ENCODE data around the gene COPRS.

The COPRS gene

DNA sequence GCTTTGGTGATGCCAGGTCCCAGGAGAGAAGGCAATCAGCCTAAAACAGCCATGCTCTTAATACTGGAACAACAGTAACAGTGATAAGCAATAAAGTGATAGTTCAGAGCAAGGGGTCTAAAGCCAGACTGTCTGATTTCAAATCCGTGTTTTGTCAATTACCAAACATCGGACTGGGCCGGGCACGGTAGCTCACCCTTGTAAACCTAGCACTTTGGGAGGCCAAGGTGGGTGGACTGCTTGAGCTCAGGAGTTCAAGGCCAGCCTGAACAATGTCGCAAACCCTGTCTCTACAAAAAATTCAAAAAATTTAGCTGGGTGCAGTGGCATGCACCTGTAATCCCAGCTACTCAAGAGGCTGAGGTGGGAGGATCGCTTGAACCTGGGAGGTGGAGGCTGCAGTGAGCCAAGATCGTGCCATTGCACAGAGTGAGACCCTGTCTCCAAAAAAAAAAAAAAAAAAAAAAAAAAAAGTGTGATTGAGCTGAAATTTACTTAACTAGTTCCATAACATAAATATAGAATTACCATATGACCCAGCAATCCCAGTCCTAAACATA, 5.1 kb downstream of the COPRS start:
- TF ChIP-seq, protein P1, sequence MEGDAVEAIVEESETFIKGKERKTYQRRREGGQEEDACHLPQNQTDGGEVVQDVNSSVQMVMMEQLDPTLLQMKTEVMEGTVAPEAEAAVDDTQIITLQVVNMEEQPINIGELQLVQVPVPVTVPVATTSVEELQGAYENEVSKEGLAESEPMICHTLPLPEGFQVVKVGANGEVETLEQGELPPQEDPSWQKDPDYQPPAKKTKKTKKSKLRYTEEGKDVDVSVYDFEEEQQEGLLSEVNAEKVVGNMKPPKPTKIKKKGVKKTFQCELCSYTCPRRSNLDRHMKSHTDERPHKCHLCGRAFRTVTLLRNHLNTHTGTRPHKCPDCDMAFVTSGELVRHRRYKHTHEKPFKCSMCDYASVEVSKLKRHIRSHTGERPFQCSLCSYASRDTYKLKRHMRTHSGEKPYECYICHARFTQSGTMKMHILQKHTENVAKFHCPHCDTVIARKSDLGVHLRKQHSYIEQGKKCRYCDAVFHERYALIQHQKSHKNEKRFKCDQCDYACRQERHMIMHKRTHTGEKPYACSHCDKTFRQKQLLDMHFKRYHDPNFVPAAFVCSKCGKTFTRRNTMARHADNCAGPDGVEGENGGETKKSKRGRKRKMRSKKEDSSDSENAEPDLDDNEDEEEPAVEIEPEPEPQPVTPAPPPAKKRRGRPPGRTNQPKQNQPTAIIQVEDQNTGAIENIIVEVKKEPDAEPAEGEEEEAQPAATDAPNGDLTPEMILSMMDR (IDR thresholded peaks at IDR 0.05; ENCODE audit: insufficient read depth, low read depth, low read length, missing control alignments), result no peak
- H3K4me3 ChIP-seq (ENCODE audit: low read length), result no peak overlapping the region
- DNase-seq (ENCODE audit: low read depth), result no peak

DNA sequence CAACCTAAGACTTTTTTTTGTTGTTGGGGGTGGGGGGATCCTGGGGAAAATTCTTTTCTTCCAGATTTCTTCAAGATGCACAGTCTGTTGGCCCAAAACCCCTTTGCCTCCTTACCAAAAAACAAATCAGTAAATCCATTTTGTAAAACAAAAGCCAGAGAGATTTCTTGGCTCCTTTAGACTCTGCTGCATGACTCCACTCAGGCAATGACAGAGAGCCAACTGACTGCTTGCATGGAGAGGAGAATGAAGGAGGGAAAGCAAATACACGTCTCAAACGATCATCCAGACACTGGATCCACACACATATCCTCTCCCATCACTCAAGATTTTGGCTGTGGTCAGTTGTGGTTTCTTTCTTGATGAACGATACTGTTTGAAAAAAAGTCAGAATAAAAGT, 13.8 kb downstream of the COPRS start:
- DNase-seq (ENCODE audit: low read depth), result no peak
- TF ChIP-seq, protein P1 (IDR thresholded peaks at IDR 0.05; ENCODE audit: insufficient read depth, low read depth, low read length, missing control alignments), result no peak
- no peak overlapping the region for H3K4me3 ChIP-seq (ENCODE audit: low read length)

DNA sequence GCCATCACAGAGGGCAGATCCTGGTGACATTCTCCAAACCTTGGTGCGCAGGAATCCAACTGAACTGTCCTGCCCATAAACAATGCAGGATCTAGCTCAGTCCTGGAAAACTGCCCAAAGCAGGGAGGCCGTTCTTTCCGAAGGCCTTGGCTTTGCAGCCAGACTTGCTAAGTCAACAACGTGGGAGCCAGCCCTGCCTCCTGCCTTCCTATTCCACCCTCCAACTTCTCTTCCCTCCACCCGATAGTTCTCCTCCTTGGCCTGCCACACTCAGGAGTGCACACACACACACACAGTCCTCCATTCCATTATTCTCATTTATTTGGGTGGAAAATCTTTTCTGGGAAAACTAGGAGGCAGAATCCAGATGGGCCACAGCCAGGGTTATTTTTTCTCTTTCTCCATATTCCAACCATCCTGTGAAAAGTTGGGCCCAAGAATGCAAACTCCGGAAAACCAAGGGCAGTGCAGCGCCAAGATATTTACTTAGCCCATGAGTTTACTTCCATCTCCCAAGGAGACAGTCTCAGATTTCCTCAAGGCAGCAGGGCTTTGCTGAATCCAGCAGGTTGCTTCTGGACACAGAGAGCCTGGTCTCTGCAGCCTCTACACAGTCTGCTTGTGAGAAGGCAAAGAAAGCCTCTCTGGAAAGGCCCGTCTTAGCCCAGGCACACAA, 15.8 kb downstream of the COPRS start:
- DNase-seq (ENCODE audit: low read depth), result no peak
- TF ChIP-seq, protein P1 (IDR thresholded peaks at IDR 0.05; ENCODE audit: insufficient read depth, low read depth, low read length, missing control alignments), result no peak
- no peak overlapping the region for H3K4me3 ChIP-seq (ENCODE audit: low read length)

DNA sequence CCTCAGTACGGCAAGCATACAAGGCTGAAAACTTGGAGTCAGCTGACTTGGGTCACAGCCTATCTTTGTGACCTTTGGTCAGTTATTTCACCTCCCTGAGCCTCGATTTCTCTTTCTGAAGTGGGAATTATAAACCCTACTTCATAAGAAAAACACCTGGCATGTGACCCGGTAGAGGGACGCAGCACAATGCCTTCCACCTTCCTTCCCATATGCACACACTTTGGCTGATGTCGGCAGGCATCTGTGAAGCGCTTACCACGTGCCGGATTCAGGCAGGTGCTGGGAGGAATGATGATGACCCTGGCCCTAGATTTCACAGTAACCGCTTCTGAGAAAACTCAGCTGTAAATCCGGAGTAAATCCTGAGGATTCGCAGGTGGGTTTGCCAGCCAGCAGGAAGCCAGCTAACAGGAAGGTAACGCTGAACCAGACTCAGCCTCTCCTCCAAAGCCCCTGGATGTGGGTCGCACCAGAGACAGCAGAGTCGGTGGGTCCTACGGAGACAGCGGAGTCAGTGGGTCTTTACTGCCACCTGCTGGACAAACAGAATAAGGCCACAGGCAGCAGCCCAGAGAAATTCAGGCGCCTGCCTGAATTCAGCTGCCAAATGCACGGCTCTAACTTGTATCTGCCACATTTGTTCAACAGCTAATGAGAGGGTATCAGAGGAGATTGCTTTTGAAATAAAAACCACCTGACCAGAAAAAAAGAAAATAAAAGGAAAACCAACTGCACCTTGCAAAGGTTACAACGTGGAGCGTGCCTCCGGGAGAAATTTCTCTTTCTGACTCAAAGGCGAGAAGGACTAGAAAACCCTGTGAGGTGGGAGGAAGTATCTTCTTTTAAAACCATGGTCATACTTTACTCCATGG, 16.6 kb downstream of the COPRS start:
- peak; percentile 59 for DNase-seq (ENCODE audit: low read depth)
- TF ChIP-seq, protein P1 (IDR thresholded peaks at IDR 0.05; ENCODE audit: insufficient read depth, low read depth, low read length, missing control alignments), result peak; percentile 95
- peak overlapping the region; percentile 23 for H3K4me3 ChIP-seq (ENCODE audit: low read length)

DNA sequence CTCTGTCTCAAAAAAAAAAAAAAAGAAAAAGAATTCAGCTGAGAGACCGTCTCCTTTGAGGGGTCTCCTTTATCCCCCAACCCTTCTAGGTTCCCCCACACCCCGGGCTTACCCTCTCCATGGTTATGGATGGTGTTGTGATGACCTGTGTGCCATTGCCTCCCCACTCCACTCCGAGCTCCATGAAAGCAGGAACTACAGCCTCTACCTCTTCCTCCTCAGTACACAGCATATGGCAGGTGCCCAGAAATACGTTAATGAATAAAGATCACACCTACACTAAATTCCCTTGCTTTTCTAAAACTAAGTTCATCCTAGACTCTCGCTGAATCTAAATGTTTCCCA, 17.2 kb downstream of the COPRS start:
- no peak for DNase-seq (ENCODE audit: low read depth)
- TF ChIP-seq, protein P1 (IDR thresholded peaks at IDR 0.05; ENCODE audit: insufficient read depth, low read depth, low read length, missing control alignments), result no peak
- H3K4me3 ChIP-seq (ENCODE audit: low read length), result no peak overlapping the region

- no peak for DNase-seq (ENCODE audit: low read depth)
- H3K4me3 ChIP-seq (ENCODE audit: low read length), result no peak overlapping the region
- TF ChIP-seq, protein P1 (IDR thresholded peaks at IDR 0.05; ENCODE audit: insufficient read depth, low read depth, low read length, missing control alignments), result no peak
These were observed 20.3 kb downstream of the COPRS start for GRCh38 chr17:31838636-31839225.

Measured in epithelial cell of esophagus (primary cell).